CD4-positive, alpha-beta T cell (primary cell): ENCODE data around the gene REXO4. TPM values are rescaled to one million over a fixed set of nuclear protein-coding genes. Genes with fewer than 3 reads are reported as not detected.

Experiments
- ATAC-seq: fragments of 200-7000 bp; cut with Tn5 transposase; one replicate; pipeline ENCODE4 v1.10.0; 2022; ENCODE audit warnings: mild to moderate bottlenecking; ENCODE audit not compliant: poor library complexity
- CTCF ChIA-PET: fragments of 350-600 bp; sonication (Branson Sonifier 250); formaldehyde crosslinking; loops from one replicate; lab custom pipeline; 2021; ENCODE audit warnings: antibody characterized with exemption, inconsistent platforms; lab: Charles Lee
- POLR2A ChIA-PET: fragments of 350-600 bp; sonication (Branson Sonifier 250); formaldehyde crosslinking; loops from one replicate; lab custom pipeline; 2021; ENCODE audit warnings: antibody characterized with exemption, inconsistent platforms; lab: Charles Lee
- DNase-seq, 14 experiments: peaks; one replicate each; pipeline ENCODE4 v3.0.0-alpha.2; 2013 to 2020; ENCODE audit warnings: mixed read lengths in 2 of 14
- H3K27ac ChIP-seq, 2 donors: one replicate each; pipeline versions ENCODE4 v1.5.1 to v1.7.0; 2013; ENCODE audit warnings: low read length in 2 of 2, low read depth in 1 of 2, mild to moderate bottlenecking in 1 of 2
- H3K27me3 ChIP-seq, 2 experiments: 1 replicate in 1 of 2; 2 replicates in 1 of 2; pipeline versions ENCODE4 v1.6.1 to v1.7.0; 2013; ENCODE audit warnings: low read length in 2 of 2, control low read depth in 1 of 2, mild to moderate bottlenecking in 1 of 2, moderate library complexity in 1 of 2; ENCODE audit not compliant: insufficient read depth in 2 of 2, control insufficient read depth in 1 of 2
- H3K36me3 ChIP-seq: one replicate; pipeline ENCODE4 v1.6.1; 2013; ENCODE audit warnings: low read length, control low read depth; ENCODE audit not compliant: insufficient read depth
- H3K4me1 ChIP-seq: one replicate; pipeline ENCODE4 v1.6.1; 2013; ENCODE audit warnings: low read length, control low read depth; ENCODE audit not compliant: insufficient read depth
- H3K4me3 ChIP-seq: one replicate; pipeline ENCODE4 v1.5.1; 2013; ENCODE audit warnings: mild to moderate bottlenecking, low read length, moderate library complexity
- H3K9me3 ChIP-seq, 2 experiments: 1 replicate in 1 of 2; 2 replicates in 1 of 2; pipeline versions ENCODE4 v1.6.1 to v1.7.0; 2013; ENCODE audit warnings: low read length in 2 of 2, mild to moderate bottlenecking in 2 of 2, control low read depth in 1 of 2, moderate library complexity in 1 of 2; ENCODE audit not compliant: control insufficient read depth in 1 of 2, insufficient read depth in 1 of 2
- H3K27ac Mint-ChIP-seq: one replicate; pipeline ENCODE4 v1.8.0; 2020; ENCODE audit warnings: mixed read lengths
- H3K27me3 Mint-ChIP-seq: one replicate; pipeline ENCODE4 v1.8.0; 2021; ENCODE audit warnings: mixed read lengths
- H3K36me3 Mint-ChIP-seq: one replicate; pipeline ENCODE4 v1.8.0; 2021; ENCODE audit warnings: low read depth, mixed read lengths
- H3K4me1 Mint-ChIP-seq: one replicate; pipeline ENCODE4 v1.8.0; 2021; ENCODE audit warnings: low read depth, mixed read lengths
- H3K4me3 Mint-ChIP-seq: one replicate; pipeline ENCODE4 v1.8.0; 2020; ENCODE audit warnings: mild to moderate bottlenecking, mixed read lengths
- H3K9me3 Mint-ChIP-seq: one replicate; pipeline ENCODE4 v1.8.0; 2020; ENCODE audit warnings: mixed read lengths
- CTCF ChIP-seq: fragments of 200-600 bp; IDR thresholded peaks from one replicate; pipeline ENCODE4 v1.8.0; 2022; ENCODE audit warnings: antibody characterized with exemption, mild to moderate bottlenecking
- intact Hi-C, 2 experiments: fragments of 100-400 bp; cut with DNase I in 1 of 2; cut with micrococcal nuclease in 1 of 2; formaldehyde crosslinking; loops; one replicate each; pipeline versions ENCODE4 v1.15.1 to v1.9.0; 2023 to 2025; cut with DNase I, micrococcal nuclease
- total RNA-seq, 174 experiments: library from RNA in 2 of 174; stranded (reverse) in 2 of 174; gene quantifications; one replicate each; pipeline ENCODE4 v1.2.3 and lab custom pipeline; 2021 to 2026

The REXO4 gene
- total RNA-seq, 2 experiments from 2014 or later: 17.3 to 18.5 TPM

- Mint-ChIP-seq H3K27ac (no peak overlapping the region), H3K36me3 (no peaks in the 10 kb centered on the region), H3K27me3 (peaks cover 5% of the 10 kb centered on the region), H3K4me3 (no peak overlapping the region), H3K4me1 (no peaks in the 10 kb centered on the region), H3K9me3 (no peaks in the 10 kb centered on the region)
- no peaks in the 10 kb centered on the region for H3K36me3 ChIP-seq
- no peak for ATAC-seq
- no peaks in the 10 kb centered on the region for H3K4me1 ChIP-seq
- ChIA-PET POLR2A (no interaction called here), CTCF (no interaction called here)
- H3K9me3 ChIP-seq: no peaks in the 10 kb centered on the region
- TF ChIP-seq CTCF: no peak
- no peak overlapping the region for H3K4me3 ChIP-seq
- no peak overlapping the region for H3K27ac ChIP-seq
- no peaks in the 10 kb centered on the region for H3K27me3 ChIP-seq
- no peak for DNase-seq
- intact Hi-C loops: no loop called here
Measured at GRCh38 chr9:133443982-133444381, 26.2 kb upstream of the REXO4 start.

GRCh38 chr9:133443248-133443647 lies 25.4 kb upstream of the REXO4 start:
- Mint-ChIP-seq H3K4me1 (no peaks in the 10 kb centered on the region), H3K9me3 (no peaks in the 10 kb centered on the region), H3K27ac (no peak overlapping the region), H3K4me3 (no peak overlapping the region), H3K27me3 (peaks cover 5% of the 10 kb centered on the region), H3K36me3 (no peaks in the 10 kb centered on the region)
- DNase-seq (no peak), ATAC-seq (no peak)
- Histone ChIP-seq H3K4me3 (no peak overlapping the region), H3K27ac (no peak overlapping the region), H3K9me3 (no peaks in the 10 kb centered on the region), H3K27me3 (no peaks in the 10 kb centered on the region), H3K36me3 (no peaks in the 10 kb centered on the region), H3K4me1 (no peaks in the 10 kb centered on the region)
- CTCF ChIA-PET: no interaction called here
- POLR2A ChIA-PET: no interaction called here
- TF ChIP-seq CTCF: no peak
- intact Hi-C loops: no loop called here

GRCh38 chr9:133441571-133441970 lies 23.8 kb upstream of the REXO4 start:
- Histone ChIP-seq H3K36me3 (no peaks in the 10 kb centered on the region), H3K4me3 (no peak overlapping the region), H3K9me3 (no peaks in the 10 kb centered on the region), H3K27me3 (no peaks in the 10 kb centered on the region), H3K27ac (no peak overlapping the region), H3K4me1 (no peaks in the 10 kb centered on the region)
- intact Hi-C loops: no loop called here
- Mint-ChIP-seq H3K4me3 (no peak overlapping the region), H3K4me1 (no peaks in the 10 kb centered on the region), H3K36me3 (no peaks in the 10 kb centered on the region), H3K27ac (no peak overlapping the region), H3K27me3 (peaks cover 5% of the 10 kb centered on the region), H3K9me3 (no peaks in the 10 kb centered on the region)
- DNase-seq: no peak
- ChIA-PET CTCF (no interaction called here), POLR2A (no interaction called here)
- ATAC-seq: no peak
- TF ChIP-seq CTCF: no peak
